Epithelial cell of proximal tubule (primary cell): Measurements from ENCODE around the gene AGL. TPM values are rescaled to one million over a fixed set of nuclear protein-coding genes. Genes with fewer than 3 reads are reported as not detected.

Experiments used
- DNase-seq: peaks from one replicate; pipeline ENCODE4 v3.0.0-alpha.2; 2011; ENCODE audit warnings: low read depth
- H3K4me3 ChIP-seq: 2 replicates; pipeline ENCODE4 v1.5.1; 2011; ENCODE audit warnings: low read depth, mild to moderate bottlenecking, low read length
- total RNA-seq: library from RNA; depleted of rRNA; stranded (reverse); fragments of >200 nt; gene quantifications from 2 replicates; pipeline ENCODE4 v1.2.3, GENCODE V29; 2015
- TF ChIP-seq, protein P1 (sequence below): conservative IDR thresholded peaks from 2 replicates; pipeline ENCODE4 v1.5.1; 2012; ENCODE audit warnings: low read depth, mild to moderate bottlenecking, low read length

The AGL gene
- total RNA-seq, 1 donor from 2014 or later, result 9.1 TPM

DNA sequence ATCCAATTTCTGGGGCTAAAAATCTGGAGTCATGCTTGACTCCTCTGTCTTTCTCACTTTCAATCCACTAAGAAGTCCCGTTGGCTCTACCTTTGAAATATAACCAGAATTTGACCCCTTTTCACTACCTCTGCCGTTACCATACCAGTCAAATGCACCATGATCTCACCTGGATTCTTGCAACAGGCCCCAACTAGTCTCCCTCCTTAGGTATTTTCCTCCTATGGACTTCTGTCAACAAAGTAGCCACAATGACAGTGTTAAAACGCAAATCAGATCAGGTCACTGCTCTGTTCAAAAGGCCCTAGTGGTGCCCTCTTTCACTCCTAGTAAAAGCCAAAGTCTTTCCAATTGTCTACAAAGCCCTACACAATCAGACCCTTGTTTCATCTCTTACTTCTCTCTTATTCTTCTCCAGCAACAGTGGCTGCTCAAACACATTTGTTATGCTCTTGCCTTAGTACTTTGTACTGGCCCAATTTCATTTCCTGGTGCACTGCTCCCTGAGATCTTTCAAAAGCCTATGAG lies 35.7 kb upstream of the AGL start:
- no peak overlapping the region for H3K4me3 ChIP-seq
- DNase-seq, result no peak
- TF ChIP-seq, protein P1, sequence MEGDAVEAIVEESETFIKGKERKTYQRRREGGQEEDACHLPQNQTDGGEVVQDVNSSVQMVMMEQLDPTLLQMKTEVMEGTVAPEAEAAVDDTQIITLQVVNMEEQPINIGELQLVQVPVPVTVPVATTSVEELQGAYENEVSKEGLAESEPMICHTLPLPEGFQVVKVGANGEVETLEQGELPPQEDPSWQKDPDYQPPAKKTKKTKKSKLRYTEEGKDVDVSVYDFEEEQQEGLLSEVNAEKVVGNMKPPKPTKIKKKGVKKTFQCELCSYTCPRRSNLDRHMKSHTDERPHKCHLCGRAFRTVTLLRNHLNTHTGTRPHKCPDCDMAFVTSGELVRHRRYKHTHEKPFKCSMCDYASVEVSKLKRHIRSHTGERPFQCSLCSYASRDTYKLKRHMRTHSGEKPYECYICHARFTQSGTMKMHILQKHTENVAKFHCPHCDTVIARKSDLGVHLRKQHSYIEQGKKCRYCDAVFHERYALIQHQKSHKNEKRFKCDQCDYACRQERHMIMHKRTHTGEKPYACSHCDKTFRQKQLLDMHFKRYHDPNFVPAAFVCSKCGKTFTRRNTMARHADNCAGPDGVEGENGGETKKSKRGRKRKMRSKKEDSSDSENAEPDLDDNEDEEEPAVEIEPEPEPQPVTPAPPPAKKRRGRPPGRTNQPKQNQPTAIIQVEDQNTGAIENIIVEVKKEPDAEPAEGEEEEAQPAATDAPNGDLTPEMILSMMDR, result no peak

DNA sequence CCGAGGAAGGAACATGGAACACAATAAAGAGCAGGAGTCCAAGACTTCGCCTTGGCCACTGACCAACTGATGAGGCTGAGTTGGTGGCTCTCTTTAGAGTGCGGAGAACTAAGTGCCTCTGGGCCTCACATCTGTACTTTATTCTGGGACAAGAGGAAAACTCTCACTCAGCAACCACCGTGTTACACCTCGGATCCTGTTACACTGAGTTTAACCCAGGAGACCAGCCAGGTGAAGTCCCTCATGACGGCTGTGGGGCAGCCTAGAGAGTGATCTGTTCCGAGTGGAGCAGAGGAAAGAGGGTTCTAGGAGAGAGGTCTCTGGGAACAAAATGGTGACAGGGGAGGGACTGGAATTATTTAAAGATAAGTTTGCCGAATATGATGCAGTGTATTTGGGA lies 33.5 kb upstream of the AGL start:
- no peak for DNase-seq
- TF ChIP-seq, protein P1, result no peak
- no peak overlapping the region for H3K4me3 ChIP-seq

DNA sequence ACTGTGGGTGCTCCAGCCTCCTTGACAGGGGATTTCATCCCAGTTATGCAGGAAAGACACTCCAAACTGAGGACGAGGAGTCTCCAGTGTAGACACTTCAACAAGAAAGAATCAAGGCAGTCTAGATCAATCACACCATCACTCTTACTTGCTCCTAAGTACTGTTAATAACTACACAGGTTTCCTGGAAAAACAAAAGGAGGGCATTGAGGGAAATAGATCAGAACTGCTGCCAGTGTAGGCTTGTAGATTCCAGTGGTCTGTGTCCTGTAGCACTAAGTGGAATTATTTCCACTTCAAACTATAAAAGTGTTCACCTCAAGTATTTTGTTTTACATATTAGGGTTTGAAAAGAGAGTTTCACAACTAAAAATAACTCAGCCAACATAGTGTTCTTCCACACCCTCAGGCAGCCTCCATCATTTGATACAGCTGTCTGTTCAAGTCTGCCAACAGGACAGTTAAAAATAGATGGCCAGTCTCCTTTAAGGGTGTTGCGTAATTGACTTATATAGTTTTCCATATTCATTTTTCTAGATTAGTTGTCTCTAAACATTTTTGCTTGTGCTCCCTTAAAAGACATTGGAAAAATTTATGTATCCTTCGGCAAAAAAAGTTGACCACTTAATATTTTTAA lies 32.0 kb upstream of the AGL start:
- TF ChIP-seq, protein P1, result no peak
- no peak for DNase-seq
- no peak overlapping the region for H3K4me3 ChIP-seq

DNA sequence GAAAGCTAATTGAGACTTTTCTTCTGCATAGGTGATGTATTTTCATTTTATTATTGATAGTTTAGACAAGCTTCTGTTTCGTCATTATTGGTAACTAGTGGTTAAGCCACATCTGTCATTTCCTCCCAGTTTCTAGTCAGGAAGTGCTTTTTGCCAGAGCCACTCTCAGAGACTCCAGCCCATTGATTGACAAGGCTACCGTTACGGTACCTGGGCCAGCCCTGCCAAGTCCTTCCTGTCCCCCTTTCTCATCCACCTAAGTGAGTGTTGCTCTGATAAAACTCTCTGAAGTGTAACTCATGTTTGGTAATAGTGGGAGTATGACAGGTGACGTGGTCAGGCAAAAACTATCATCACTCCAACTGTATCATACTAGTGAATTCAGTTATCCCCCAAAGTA lies 29.6 kb upstream of the AGL start:
- no peak overlapping the region for H3K4me3 ChIP-seq
- DNase-seq, result no peak
- TF ChIP-seq, protein P1, result no peak

DNA sequence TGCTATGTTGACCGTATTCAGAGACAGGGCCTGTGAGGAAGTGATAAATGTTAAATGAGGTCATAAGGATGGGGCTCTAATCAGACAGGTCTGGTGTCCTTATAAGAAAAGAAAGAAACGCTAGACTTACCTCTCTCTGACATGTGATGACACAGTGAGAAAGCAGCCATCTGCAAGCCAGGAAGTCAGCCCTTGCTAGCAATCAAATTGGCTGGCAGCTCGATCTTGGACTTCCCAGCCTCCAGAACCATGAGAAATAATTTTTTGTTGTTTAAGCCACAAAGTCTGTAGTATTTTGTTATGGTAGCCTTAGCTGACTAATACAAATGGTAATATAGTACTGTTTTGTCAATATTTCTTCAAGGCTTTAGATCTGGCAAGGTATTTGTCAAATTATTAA lies 25.1 kb upstream of the AGL start:
- no peak overlapping the region for H3K4me3 ChIP-seq
- no peak for DNase-seq
- TF ChIP-seq, protein P1, result no peak

DNA sequence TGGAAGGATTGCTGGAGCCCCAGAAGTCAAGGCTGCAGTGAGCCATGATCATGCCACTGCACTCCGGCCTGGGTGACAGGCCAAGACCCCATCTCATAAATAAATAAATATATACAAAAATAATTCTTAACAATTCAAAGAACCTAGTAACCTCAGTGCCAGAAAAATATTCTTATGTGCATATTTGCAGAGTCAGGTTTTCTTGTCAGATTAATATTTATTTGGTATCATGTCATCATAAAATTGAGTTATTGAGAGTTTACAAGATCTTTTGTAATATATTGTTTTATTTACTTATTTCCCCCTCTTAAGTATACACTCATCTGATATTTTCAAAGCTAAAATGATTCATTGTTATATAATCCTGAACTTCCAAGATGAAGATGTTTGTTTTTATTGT lies 24.5 kb upstream of the AGL start:
- TF ChIP-seq, protein P1, result no peak
- no peak for DNase-seq
- H3K4me3 ChIP-seq, result no peak overlapping the region

DNA sequence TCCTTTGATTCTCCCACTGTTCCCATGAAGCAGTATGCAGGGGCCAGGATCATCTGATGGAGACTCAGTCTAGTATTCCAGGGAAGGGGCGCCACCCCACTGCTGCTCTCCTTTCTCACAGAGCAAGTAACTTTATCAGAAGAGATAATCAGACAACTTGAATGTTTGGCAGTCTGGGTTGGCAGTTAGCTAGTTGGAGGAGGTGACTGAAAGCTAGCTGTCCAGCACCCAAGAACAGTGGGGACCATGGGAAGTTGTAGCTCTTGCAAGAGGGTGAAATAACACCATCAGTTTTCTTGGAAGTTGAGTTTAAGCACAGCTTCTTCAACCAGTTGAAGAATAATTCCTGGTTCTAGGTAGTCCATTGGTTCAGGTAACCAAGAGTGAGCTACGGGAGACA lies 22.2 kb upstream of the AGL start:
- DNase-seq, result no peak
- TF ChIP-seq, protein P1, result no peak
- H3K4me3 ChIP-seq, result no peak overlapping the region
